Aorta (tissue), 5 donors: ENCODE measurements around the gene RPL32. TPM values are rescaled to one million over a fixed set of nuclear protein-coding genes. Genes with fewer than 3 reads are reported as not detected.

Experiments
- ATAC-seq: fragments of 200-7000 bp; cut with Tn5 transposase; one replicate; pipeline ENCODE4 v1.9.1; 2022; ENCODE audit warnings: moderate library complexity; ENCODE audit not compliant: low FRiP score
- DNase-seq, 2 donors: peaks; one replicate each; pipeline ENCODE4 v3.0.0-alpha.2; 2020
- H3K27ac ChIP-seq, 2 donors: one replicate each; pipeline ENCODE4 v1.5.1; 2013; ENCODE audit warnings: low read length in 2 of 2, mild to moderate bottlenecking in 2 of 2, moderate library complexity in 2 of 2, control low read depth in 1 of 2, inconsistent platforms in 1 of 2, low read depth in 1 of 2
- H3K27me3 ChIP-seq, 2 donors: one replicate each; pipeline ENCODE4 v1.6.1; 2013; ENCODE audit warnings: control low read depth in 1 of 2, low read length in 1 of 2, mild to moderate bottlenecking in 1 of 2, moderate library complexity in 1 of 2; ENCODE audit not compliant: insufficient read depth in 2 of 2, control insufficient read depth in 1 of 2
- H3K36me3 ChIP-seq, 2 donors: one replicate each; pipeline ENCODE4 v1.6.1; 2013; ENCODE audit warnings: control low read depth in 1 of 2, low read length in 1 of 2, mild to moderate bottlenecking in 1 of 2; ENCODE audit not compliant: insufficient read depth in 2 of 2, control insufficient read depth in 1 of 2
- H3K4me1 ChIP-seq, 2 donors: one replicate each; pipeline ENCODE4 v1.6.1; 2013; ENCODE audit warnings: low read length in 2 of 2, control low read depth in 1 of 2, mild to moderate bottlenecking in 1 of 2, moderate library complexity in 1 of 2; ENCODE audit not compliant: insufficient read depth in 2 of 2, control insufficient read depth in 1 of 2
- H3K4me3 ChIP-seq, 2 donors: one replicate each; pipeline ENCODE4 v1.5.1; 2013; ENCODE audit warnings: low read length in 2 of 2, control low read depth in 1 of 2, mild to moderate bottlenecking in 1 of 2
- H3K9me3 ChIP-seq: one replicate; pipeline ENCODE4 v1.6.1; 2013; ENCODE audit warnings: mild to moderate bottlenecking, low read length; ENCODE audit not compliant: control insufficient read depth
- WGBS, 2 donors: extraction: QIAGEN DNeasy Blood & Tissue Kit; methylation state at CpG; one replicate each; pipeline ENCODE4 v1.1.7; 2013; 5-methylcytosine and 5-hydroxymethylcytosine counted together
- intact Hi-C, 2 donors: fragments of 100-400 bp; cut with DNase I; formaldehyde crosslinking; loops; one replicate each; pipeline versions ENCODE4 v1.14.2 to v1.15.0; 2022
- polyA plus RNA-seq, 2 donors: library from polyadenylated mRNA; stranded (reverse); fragments of 200-250 nt; gene quantifications; one replicate each; pipeline ENCODE4 v1.2.3, GENCODE V29; 2013
- total RNA-seq, 2 donors: library from RNA; stranded (reverse); fragmentation: NEBNext Ultra II Directional; extraction: Animal tissue kit (Norgen Biotek cat#: 25700); gene quantifications; one replicate each; pipeline ENCODE4 v1.2.1, GENCODE V29; 2021
- donor health status: healthy with polysubstance abuse.
- donor health status: Bipolar disorder and iron deficiency.
- donor health status: DM: no; HTN: no; CAD: no.
- donor health status: DM: no; HTN: no; CAD: no.
- donor health status: DM: yes; HTN: yes; CAD: no.

RPL32 gene
- total and polyA plus RNA-seq, 4 donors = 1,255 to 3,270 (median 2,064) TPM

DNA sequence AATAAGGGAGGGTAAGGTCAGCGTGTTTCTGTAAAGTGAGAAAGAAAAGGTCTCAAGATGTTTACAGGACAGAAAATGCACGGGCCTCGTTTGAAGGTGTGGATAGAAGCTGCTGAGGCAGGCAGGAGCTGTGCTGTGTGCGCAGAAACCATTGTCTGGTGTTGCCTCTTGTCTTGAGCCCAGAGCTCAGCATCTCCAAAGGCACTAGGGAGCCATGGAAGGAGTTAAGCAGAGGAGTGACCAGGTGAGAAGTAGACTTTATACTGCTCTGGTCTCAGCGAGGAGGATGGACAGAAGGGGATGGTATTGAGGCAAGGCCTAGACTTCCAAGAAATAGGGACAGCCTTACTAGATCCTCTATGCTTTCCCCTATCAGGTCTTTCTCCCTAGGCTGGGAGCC, 31.9 kb downstream of the RPL32 start:
- no peaks in the 10 kb centered on the region for H3K4me1 ChIP-seq
- peaks cover 0 to 3% of the 10 kb centered on the region in 2 donors for H3K36me3 ChIP-seq
- intact Hi-C loops = no loop called here
- WGBS, 2 donors = 94 to 95% methylated on average over 5 of the region's 5 CpGs
- H3K27ac ChIP-seq = peak overlapping the region in 1 of 2 donors; percentile 12
- no peaks in the 10 kb centered on the region for H3K27me3 ChIP-seq
- ATAC-seq = no peak
- no peak overlapping the region for H3K4me3 ChIP-seq
- DNase-seq = no peak
- no peaks in the 10 kb centered on the region for H3K9me3 ChIP-seq

DNA sequence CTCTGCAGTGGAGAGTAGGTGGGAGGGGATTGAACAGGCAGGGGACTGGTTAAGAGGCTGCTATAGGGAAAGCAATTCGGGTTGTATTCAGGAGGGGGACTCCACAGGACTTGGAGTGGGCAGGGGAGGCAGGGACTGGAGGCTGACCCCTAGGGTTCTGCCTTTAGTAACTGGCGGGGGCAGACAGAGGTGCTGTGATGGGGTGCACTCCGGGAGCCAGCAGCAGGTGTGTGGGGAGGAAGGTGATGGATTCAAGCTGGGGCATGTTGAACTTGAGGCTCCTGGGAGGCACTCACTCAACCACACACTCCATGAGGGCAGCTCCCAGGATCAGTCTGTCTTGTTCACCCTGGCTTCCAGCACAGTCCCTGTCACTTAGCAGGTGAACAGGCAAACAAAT, 32.4 kb downstream of the RPL32 start:
- Histone ChIP-seq H3K4me1 (no peaks in the 10 kb centered on the region), H3K4me3 (no peak overlapping the region), H3K27me3 (no peaks in the 10 kb centered on the region), H3K27ac (no peak overlapping the region), H3K36me3 (peaks cover 0 to 3% of the 10 kb centered on the region in 2 donors), H3K9me3 (no peaks in the 10 kb centered on the region)
- intact Hi-C loops = no loop called here
- 95 to 97% methylated on average over 3 of the region's 3 CpGs for WGBS, 2 donors
- DNase-seq (peak in 1 of 2 donors; percentile 36), ATAC-seq (no peak)

DNA sequence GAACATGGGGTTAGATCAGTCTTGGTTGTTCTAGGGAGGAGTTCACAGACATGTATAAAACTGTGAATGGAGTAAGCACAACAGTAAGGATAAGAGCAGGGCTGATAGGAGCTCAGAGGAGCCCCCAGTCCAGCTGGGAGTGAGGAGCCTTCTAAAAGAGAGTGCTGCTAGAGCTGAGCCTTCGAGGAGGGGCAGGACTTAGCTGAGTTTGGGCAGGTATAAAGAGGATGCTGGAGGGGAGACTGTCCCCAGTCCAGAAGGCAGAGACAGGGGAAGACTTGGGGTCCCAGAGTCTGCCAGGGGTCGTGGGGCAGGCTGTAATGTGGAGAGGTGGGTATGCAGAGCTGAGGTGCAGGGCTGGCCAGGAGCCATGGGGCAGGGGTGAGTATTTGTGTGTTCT, 32.8 kb downstream of the RPL32 start:
- Histone ChIP-seq H3K4me1 (no peaks in the 10 kb centered on the region), H3K27me3 (no peaks in the 10 kb centered on the region), H3K36me3 (peaks cover 0 to 3% of the 10 kb centered on the region in 2 donors), H3K9me3 (no peaks in the 10 kb centered on the region), H3K27ac (no peak overlapping the region), H3K4me3 (no peak overlapping the region)
- peak in 1 of 2 donors; percentile 51 for DNase-seq
- intact Hi-C loops = no loop called here
- no peak for ATAC-seq
- 84 to 89% methylated on average over 2 of the region's 2 CpGs for WGBS, 2 donors

DNA sequence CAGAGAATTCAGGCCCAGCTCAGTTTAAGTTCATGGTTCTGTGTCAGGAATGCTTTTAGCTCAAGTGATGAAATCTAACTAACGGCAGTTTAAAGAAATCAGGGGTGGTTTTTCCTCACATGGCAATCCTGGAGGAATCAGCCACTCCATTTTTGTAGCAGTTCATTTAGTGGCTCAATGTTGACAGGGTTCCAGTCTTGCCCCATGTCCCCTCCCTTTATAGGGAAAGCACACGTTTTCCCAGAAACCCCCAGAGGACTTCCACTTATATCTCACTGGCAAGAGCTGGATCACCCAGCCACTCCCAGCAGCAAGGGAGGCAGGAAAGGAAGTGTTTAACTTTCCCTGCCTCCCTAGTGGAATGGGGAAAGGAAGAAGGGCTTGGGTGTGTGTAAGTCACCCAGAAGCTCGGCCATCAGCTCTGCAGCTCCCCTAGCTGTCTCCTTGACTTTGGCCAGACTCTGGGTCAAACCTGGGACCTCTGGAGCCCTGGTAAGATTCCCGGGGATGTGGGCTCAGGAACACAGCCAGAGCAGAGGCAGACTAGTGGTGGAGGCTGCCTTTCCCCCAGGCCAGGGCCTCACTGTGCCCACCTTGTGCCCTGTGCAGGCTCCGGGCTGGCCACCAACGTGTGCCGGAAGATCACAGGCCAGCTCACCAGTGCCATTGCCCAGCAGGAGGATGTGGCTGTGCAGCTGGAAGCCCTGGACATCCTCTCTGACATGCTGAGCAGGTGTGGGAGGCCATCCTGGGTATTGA, 33.6 kb downstream of the RPL32 start:
- Histone ChIP-seq H3K4me3 (no peak overlapping the region), H3K9me3 (no peaks in the 10 kb centered on the region), H3K36me3 (peaks cover 0 to 3% of the 10 kb centered on the region in 2 donors), H3K27ac (no peak overlapping the region), H3K27me3 (no peaks in the 10 kb centered on the region), H3K4me1 (no peaks in the 10 kb centered on the region)
- intact Hi-C loops = no loop called here
- ATAC-seq (no peak), DNase-seq (peak in 1 of 2 donors; percentile 64)
- 69 to 75% methylated on average over 7 of the region's 7 CpGs for WGBS, 2 donors

DNA sequence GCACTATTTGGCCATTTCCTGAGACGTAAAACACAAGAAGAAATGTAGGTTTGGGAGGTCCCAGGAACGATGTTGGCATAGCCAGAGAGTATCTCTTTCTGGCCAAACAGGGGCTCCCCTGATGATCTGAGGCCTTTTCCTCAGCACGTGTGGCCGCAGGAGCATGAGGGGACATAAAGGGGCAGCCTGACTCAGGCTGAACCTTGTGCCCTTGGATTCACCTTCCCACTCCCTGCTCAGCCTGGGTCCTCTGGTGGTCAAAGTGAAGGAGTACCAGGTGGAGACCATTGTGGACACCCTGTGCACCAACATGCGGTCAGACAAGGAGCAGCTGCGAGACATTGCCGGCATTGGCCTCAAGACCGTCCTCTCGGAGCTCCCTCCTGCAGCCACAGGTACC, 34.3 kb downstream of the RPL32 start:
- H3K27me3 ChIP-seq = no peaks in the 10 kb centered on the region
- no peak overlapping the region for H3K27ac ChIP-seq
- peak in 1 of 2 donors; percentile 41 for DNase-seq
- 91 to 94% methylated on average over 9 of the region's 9 CpGs for WGBS, 2 donors
- no peak for ATAC-seq
- no peaks in the 10 kb centered on the region for H3K4me1 ChIP-seq
- H3K4me3 ChIP-seq = no peak overlapping the region
- intact Hi-C loops = no loop called here
- peaks cover 0 to 3% of the 10 kb centered on the region in 2 donors for H3K36me3 ChIP-seq
- H3K9me3 ChIP-seq = no peaks in the 10 kb centered on the region

DNA sequence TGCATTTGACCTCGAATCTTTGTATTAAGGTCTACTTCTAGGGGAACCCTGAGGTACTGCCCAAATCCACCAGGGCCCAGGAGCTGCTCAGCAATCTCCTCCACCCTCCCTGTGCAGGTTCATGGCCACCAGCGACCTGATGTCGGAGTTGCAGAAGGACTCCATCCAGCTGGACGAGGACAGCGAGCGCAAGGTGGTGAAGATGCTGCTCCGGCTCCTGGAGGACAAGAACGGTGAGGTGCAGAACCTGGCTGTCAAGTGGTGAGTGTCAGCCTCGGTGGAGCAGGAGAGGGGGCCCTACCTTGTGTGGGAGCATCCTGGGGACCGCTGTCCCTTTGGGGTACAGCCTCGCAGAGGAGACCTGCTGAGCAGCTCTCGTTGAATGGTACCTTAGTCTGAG, 38.0 kb downstream of the RPL32 start:
- Histone ChIP-seq H3K9me3 (no peaks in the 10 kb centered on the region), H3K27me3 (no peaks in the 10 kb centered on the region), H3K4me3 (no peak overlapping the region), H3K4me1 (no peaks in the 10 kb centered on the region), H3K36me3 (peaks cover 0 to 3% of the 10 kb centered on the region in 2 donors), H3K27ac (no peak overlapping the region)
- intact Hi-C loops = no loop called here
- ATAC-seq (no peak), DNase-seq (peak in 1 of 2 donors; percentile 47)
- 96 to 98% methylated on average over 12 of the region's 12 CpGs for WGBS, 2 donors

DNA sequence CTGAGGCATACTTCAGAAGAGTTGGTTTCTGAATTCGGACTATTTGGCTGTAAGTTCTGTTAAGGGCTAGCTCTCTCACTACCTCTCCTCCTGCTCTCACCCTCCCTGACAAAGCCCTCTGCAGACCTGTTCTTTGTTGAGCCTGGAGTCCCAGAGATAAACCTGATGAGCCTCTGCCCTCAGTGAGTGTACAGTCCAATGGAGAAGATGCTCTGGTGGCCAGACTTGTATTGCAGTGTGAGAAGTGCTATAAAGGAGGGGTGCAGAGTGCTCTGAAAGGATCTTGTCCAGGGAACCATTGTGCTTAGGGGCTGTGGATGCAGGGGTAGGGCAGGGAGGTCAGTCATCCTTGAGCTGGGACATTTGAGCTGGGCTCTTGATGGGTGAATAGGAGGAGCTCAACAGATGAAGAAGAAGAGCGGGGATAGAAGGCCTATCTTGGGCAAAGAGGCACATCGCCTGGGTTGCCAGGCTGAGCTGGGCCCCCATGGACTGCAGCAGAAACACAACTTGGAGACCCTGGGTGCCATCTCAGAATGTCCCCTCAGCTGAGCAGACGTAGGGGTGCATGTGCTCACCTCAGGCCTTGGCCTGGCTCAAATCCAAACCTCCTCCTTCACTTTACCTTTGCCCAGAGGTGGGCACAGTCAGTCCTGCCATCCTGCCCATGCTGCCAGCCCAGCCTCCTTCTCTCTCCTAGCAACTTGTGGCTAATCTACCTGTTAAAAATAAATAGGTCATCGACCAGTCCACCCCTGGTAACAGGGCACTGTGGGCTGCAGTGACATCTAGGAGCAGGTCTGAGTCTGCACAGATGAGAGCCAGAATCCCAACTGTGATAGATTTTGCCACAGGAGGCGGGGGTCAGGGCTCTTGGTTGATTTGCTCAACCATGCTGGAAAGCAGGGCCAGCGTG, 41.6 kb downstream of the RPL32 start:
- Histone ChIP-seq H3K4me3 (no peak overlapping the region), H3K27me3 (no peaks in the 10 kb centered on the region), H3K9me3 (no peaks in the 10 kb centered on the region), H3K27ac (no peak overlapping the region), H3K4me1 (no peaks in the 10 kb centered on the region), H3K36me3 (peaks cover 0 to 2% of the 10 kb centered on the region in 2 donors)
- intact Hi-C loops = no loop called here
- DNase-seq (peak in 1 of 2 donors; percentile 58), ATAC-seq (no peak)
- whole genome bisulfite sequencing, 2 donors = 79 to 81% methylated on average over 7 of the region's 7 CpGs

DNA sequence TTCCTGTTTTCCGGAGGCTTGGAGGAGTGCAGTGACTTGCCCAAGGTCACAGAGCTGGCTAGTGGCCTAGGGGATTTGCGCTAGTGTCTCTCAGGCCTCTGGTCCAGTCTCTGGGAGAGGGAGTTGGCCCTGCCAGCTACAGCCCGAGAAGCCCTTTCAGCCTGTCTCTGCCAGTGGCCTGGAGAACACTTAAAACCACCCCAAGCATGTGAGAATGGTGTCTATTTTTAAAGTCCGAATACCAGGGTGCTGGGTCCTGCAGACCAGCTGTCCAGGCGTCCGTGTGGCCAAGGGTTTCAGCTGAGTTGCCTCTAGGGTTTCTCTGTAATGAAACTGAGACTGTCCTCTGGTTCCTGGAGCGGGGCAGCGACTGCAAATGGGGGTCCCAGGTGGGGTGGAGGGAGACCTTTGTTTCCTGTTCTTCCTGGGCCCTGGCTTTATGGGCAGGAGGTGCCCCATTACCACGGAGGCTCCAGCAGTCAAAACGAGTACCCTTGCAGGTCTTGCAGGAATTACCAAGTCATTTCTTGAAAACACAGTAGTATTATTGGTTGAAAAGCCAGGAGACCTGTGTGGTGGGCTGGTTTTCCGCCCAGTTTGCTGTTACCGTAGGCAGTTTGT, 42.7 kb downstream of the RPL32 start:
- H3K27me3 ChIP-seq = no peaks in the 10 kb centered on the region
- no peak overlapping the region for H3K4me3 ChIP-seq
- ATAC-seq (no peak), DNase-seq (peak in 1 of 2 donors; percentile 57)
- no peaks in the 10 kb centered on the region for H3K36me3 ChIP-seq
- 35 to 37% methylated on average over 12 of the region's 12 CpGs for WGBS, 2 donors
- H3K9me3 ChIP-seq = no peaks in the 10 kb centered on the region
- peak overlapping the region in 1 of 2 donors; percentile 39 for H3K27ac ChIP-seq
- intact Hi-C loops = no loop called here
- H3K4me1 ChIP-seq = no peaks in the 10 kb centered on the region
